Colonic mucosa (tissue), 4 donors: ENCODE data around the gene GPR108. TPM values are rescaled to one million over a fixed set of nuclear protein-coding genes. Genes with fewer than 3 reads are reported as not detected.
"Not testable (repeated sequence)": the region's sequence is repeated elsewhere in the genome, so short reads cannot be mapped to it uniquely, and the experiment has no call there.

Source experiments
- DNase-seq: peaks from one replicate; pipeline ENCODE4 v3.0.0-alpha.2; 2020
- H3K27ac ChIP-seq: fragments of 200-600 bp; one replicate; pipeline ENCODE4 v1.8.0; 2021
- H3K27me3 ChIP-seq: fragments of 200-600 bp; one replicate; pipeline ENCODE4 v1.8.0; 2021
- H3K36me3 ChIP-seq: fragments of 200-600 bp; one replicate; pipeline ENCODE4 v1.8.0; 2021
- H3K4me1 ChIP-seq: fragments of 200-600 bp; one replicate; pipeline ENCODE4 v1.8.0; 2021; ENCODE audit warnings: mild to moderate bottlenecking
- H3K4me3 ChIP-seq: fragments of 200-600 bp; one replicate; pipeline ENCODE4 v1.8.0; 2021
- H3K9ac ChIP-seq, 2 donors: one replicate each; pipeline ENCODE4 v1.7.0; 2013; ENCODE audit warnings: control low read depth in 2 of 2, low read depth in 2 of 2, low read length in 2 of 2
- H3K9me3 ChIP-seq: fragments of 200-600 bp; one replicate; pipeline ENCODE4 v1.8.0; 2021
- intact Hi-C: fragments of 100-400 bp; cut with DNase I; formaldehyde crosslinking; loops from one replicate; pipeline ENCODE4 v1.14.1; 2022
- total RNA-seq, 2 donors: library from RNA; stranded (reverse); fragmentation: NEBNext Ultra II Directional in 1 of 2; extraction: Animal tissue kit (Norgen Biotek cat#: 25700) in 1 of 2; gene quantifications; one replicate each; pipeline ENCODE4 v1.2.1, GENCODE V29; 2021
- TF ChIP-seq, protein P1 (sequence below): fragments of 200-600 bp; IDR thresholded peaks from one replicate; pipeline ENCODE4 v1.8.0; 2022; ENCODE audit warnings: antibody characterized with exemption, mild to moderate bottlenecking
- donor health status: healthy.
- donor health status: DM: no; HTN: no; CAD: no.
- donor health status: DM: no; HTN: no; CAD: no.

The GPR108 gene
- 100 to 1,000 TPM in 1 of 2 donors, 10 to 100 TPM in 1; 92.0 to 109 TPM for total RNA-seq

- peak; percentile 99 for DNase-seq
- H3K4me3 ChIP-seq, result peak within 1 kb of the TSS; percentile 70
- H3K9me3 ChIP-seq, result no peaks in the 10 kb centered on the region
- H3K27me3 ChIP-seq, result no peaks in the 10 kb centered on the region
- intact Hi-C loops, result no loop called here
- H3K36me3 ChIP-seq, result no peaks in the 10 kb centered on the region
- TF ChIP-seq, protein P1, sequence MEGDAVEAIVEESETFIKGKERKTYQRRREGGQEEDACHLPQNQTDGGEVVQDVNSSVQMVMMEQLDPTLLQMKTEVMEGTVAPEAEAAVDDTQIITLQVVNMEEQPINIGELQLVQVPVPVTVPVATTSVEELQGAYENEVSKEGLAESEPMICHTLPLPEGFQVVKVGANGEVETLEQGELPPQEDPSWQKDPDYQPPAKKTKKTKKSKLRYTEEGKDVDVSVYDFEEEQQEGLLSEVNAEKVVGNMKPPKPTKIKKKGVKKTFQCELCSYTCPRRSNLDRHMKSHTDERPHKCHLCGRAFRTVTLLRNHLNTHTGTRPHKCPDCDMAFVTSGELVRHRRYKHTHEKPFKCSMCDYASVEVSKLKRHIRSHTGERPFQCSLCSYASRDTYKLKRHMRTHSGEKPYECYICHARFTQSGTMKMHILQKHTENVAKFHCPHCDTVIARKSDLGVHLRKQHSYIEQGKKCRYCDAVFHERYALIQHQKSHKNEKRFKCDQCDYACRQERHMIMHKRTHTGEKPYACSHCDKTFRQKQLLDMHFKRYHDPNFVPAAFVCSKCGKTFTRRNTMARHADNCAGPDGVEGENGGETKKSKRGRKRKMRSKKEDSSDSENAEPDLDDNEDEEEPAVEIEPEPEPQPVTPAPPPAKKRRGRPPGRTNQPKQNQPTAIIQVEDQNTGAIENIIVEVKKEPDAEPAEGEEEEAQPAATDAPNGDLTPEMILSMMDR, result no peak
- peak within 1 kb of the TSS; percentile 91 for H3K27ac ChIP-seq
- H3K9ac ChIP-seq, result peak within 1 kb of the TSS; percentile 90 to 95
- H3K4me1 ChIP-seq, result peaks cover 10% of the 10 kb centered on the region
These were observed at the start of gene GPR108 for GRCh38 chr19:6737284-6737872. TSS of gene GPR108 (minus strand) at chr19:6737580. CDS start at chr19:6737576, 4 bp downstream.

- no peak overlapping the region for H3K27ac ChIP-seq
- DNase-seq, result no peak
- intact Hi-C loops, result loop anchor here (10.0 kb wide), 1 partner anchor 134 kb away; no protein-coding TSS in a partner anchor
- no peak overlapping the region for H3K9ac ChIP-seq
- no peaks in the 10 kb centered on the region for H3K9me3 ChIP-seq
- TF ChIP-seq, protein P1, result no peak
- no peaks in the 10 kb centered on the region for H3K27me3 ChIP-seq
- no peak overlapping the region for H3K4me3 ChIP-seq
- no peaks in the 10 kb centered on the region for H3K36me3 ChIP-seq
- no peaks in the 10 kb centered on the region for H3K4me1 ChIP-seq
These were observed 41.8 kb upstream of the GPR108 start for GRCh38 chr19:6779206-6779605.

- Histone ChIP-seq H3K9ac (no peak overlapping the region), H3K4me3 (no peak overlapping the region), H3K9me3 (no peaks in the 10 kb centered on the region), H3K36me3 (no peaks in the 10 kb centered on the region), H3K27ac (no peak overlapping the region), H3K4me1 (no peaks in the 10 kb centered on the region), H3K27me3 (no peaks in the 10 kb centered on the region)
- TF ChIP-seq, protein P1, result no peak
- no peak for DNase-seq
- intact Hi-C loops, result loop anchor here (10.0 kb wide), 1 partner anchor 134 kb away; no protein-coding TSS in a partner anchor
These were observed 41.0 kb upstream of the GPR108 start for GRCh38 chr19:6778386-6778785.

- Histone ChIP-seq H3K36me3 (no peaks in the 10 kb centered on the region), H3K4me3 (no peak overlapping the region), H3K27me3 (no peaks in the 10 kb centered on the region), H3K27ac (no peak overlapping the region), H3K9ac (no peak overlapping the region), H3K9me3 (no peaks in the 10 kb centered on the region), H3K4me1 (no peaks in the 10 kb centered on the region)
- DNase-seq, result no peak
- TF ChIP-seq, protein P1, result no peak
- intact Hi-C loops, result loop anchor here (10.0 kb wide), 1 partner anchor 133 kb away; no protein-coding TSS in a partner anchor
These were observed 40.1 kb upstream of the GPR108 start for GRCh38 chr19:6777434-6777833.

DNA sequence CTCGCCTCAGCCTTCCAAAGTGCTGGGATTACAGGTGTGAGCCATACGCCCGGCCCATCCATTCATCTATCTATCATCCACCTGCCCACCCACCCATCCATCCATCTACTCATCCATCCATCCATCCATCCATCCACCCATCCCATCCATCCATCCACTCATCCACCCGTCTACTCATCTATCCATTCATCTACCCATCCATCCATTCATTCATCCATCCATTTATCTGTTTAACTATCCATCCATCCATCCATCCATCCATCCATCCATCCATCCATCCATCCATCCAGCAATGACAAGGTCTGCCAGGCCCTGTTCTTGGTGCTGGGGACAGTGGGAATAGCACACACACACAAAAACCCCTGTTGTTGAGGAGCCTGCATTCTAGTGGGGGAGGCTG is 39.6 kb upstream of the GPR108 start:
- TF ChIP-seq, protein P1, result no peak
- H3K27me3 ChIP-seq, result no peaks in the 10 kb centered on the region
- H3K9ac ChIP-seq, result no peak overlapping the region
- H3K36me3 ChIP-seq, result no peaks in the 10 kb centered on the region
- no peak overlapping the region for H3K27ac ChIP-seq
- no peaks in the 10 kb centered on the region for H3K9me3 ChIP-seq
- intact Hi-C loops, result loop anchor here (10.0 kb wide), 1 partner anchor 132 kb away; no protein-coding TSS in a partner anchor
- no peaks in the 10 kb centered on the region for H3K4me1 ChIP-seq
- DNase-seq, result no peak
- no peak overlapping the region for H3K4me3 ChIP-seq

- intact Hi-C loops, result loop anchor here (10.0 kb wide), 1 partner anchor 131 kb away; no protein-coding TSS in a partner anchor
- H3K27ac ChIP-seq, DNase-seq, H3K4me1 ChIP-seq, H3K9ac ChIP-seq, H3K9me3 ChIP-seq, H3K4me3 ChIP-seq, H3K36me3 ChIP-seq, H3K27me3 ChIP-seq: not testable (repeated sequence)
These were observed 38.7 kb upstream of the GPR108 start for GRCh38 chr19:6776045-6776444.
